Measurements from ENCODE around the gene C14orf132. TPM values are rescaled to one million over a fixed set of nuclear protein-coding genes. Genes with fewer than 3 reads are reported as not detected.

C14orf132 gene
- total and polyA plus RNA-seq, 9 donors, result 13.6 to 26.6 (median 18.5) TPM

- H3K27me3 ChIP-seq (ENCODE audit: control insufficient read depth, insufficient read depth, low read length), result peaks cover 19% of the 10 kb centered on the region
- WGBS (ENCODE audit: insufficient coverage), result 92% methylated on average over 6 of the region's 7 CpGs
- no peak for DNase-seq
Measured at GRCh38 chr14:96088911-96089310, 49.7 kb downstream of the C14orf132 start.

GRCh38 chr14:96089401-96089800, 50.2 kb downstream of the C14orf132 start:
- Histone ChIP-seq H3K36me3 (ENCODE audit: control insufficient read depth, insufficient read depth, low read length) (peaks cover 12% of the 10 kb centered on the region), H3K9me3 (replicated peaks; ENCODE audit: control insufficient read depth, low read depth, low read length) (no peaks in the 10 kb centered on the region), H3K27me3 (ENCODE audit: control insufficient read depth, insufficient read depth, low read length) (peaks cover 24% of the 10 kb centered on the region), H3K27ac (ENCODE audit: low read length) (no peak overlapping the region), H3K4me3 (ENCODE audit: low read length) (no peak overlapping the region), H3K4me1 (ENCODE audit: control insufficient read depth, insufficient read depth, low read length) (peaks cover 36% of the 10 kb centered on the region)
- WGBS (ENCODE audit: insufficient coverage), result 81% methylated on average over 2 of the region's 4 CpGs
- no peak for DNase-seq

More at GRCh38 chr14:96088911-96089310, 49.7 kb downstream of the C14orf132 start:
- Histone ChIP-seq H3K27ac (ENCODE audit: low read length) (no peak overlapping the region), H3K36me3 (ENCODE audit: control insufficient read depth, insufficient read depth, low read length) (peaks cover 12% of the 10 kb centered on the region), H3K9me3 (replicated peaks; ENCODE audit: control insufficient read depth, low read depth, low read length) (no peaks in the 10 kb centered on the region), H3K4me3 (ENCODE audit: low read length) (no peak overlapping the region), H3K4me1 (ENCODE audit: control insufficient read depth, insufficient read depth, low read length) (peaks cover 36% of the 10 kb centered on the region)

- WGBS (ENCODE audit: insufficient coverage), result 20% methylated on average over 7 of the region's 12 CpGs
- Histone ChIP-seq H3K27me3 (ENCODE audit: control insufficient read depth, insufficient read depth, low read length) (peaks cover 28% of the 10 kb centered on the region), H3K9me3 (replicated peaks; ENCODE audit: control insufficient read depth, low read depth, low read length) (no peaks in the 10 kb centered on the region), H3K4me3 (ENCODE audit: low read length) (no peak overlapping the region), H3K36me3 (ENCODE audit: control insufficient read depth, insufficient read depth, low read length) (peaks cover 12% of the 10 kb centered on the region), H3K27ac (ENCODE audit: low read length) (no peak overlapping the region), H3K4me1 (ENCODE audit: control insufficient read depth, insufficient read depth, low read length) (peaks cover 35% of the 10 kb centered on the region)
- DNase-seq, result peak; percentile 92
Measured at GRCh38 chr14:96090441-96091148, 51.4 kb downstream of the C14orf132 start.

- no peak overlapping the region for H3K4me3 ChIP-seq (ENCODE audit: low read length)
- no peaks in the 10 kb centered on the region for H3K9me3 ChIP-seq (replicated peaks; ENCODE audit: control insufficient read depth, low read depth, low read length)
- peaks cover 41% of the 10 kb centered on the region for H3K4me1 ChIP-seq (ENCODE audit: control insufficient read depth, insufficient read depth, low read length)
- DNase-seq, result peak; percentile 46
- WGBS (ENCODE audit: insufficient coverage), result 33% methylated on average over 15 of the region's 15 CpGs
- no peak overlapping the region for H3K27ac ChIP-seq (ENCODE audit: low read length)
- H3K27me3 ChIP-seq (ENCODE audit: control insufficient read depth, insufficient read depth, low read length), result peaks cover 32% of the 10 kb centered on the region
- H3K36me3 ChIP-seq (ENCODE audit: control insufficient read depth, insufficient read depth, low read length), result peaks cover 12% of the 10 kb centered on the region
Measured at GRCh38 chr14:96091149-96091693, 52.1 kb downstream of the C14orf132 start.

GRCh38 chr14:96091941-96092411, 52.8 kb downstream of the C14orf132 start:
- no peak overlapping the region for H3K27ac ChIP-seq (ENCODE audit: low read length)
- H3K27me3 ChIP-seq (ENCODE audit: control insufficient read depth, insufficient read depth, low read length), result peaks cover 38% of the 10 kb centered on the region
- H3K4me1 ChIP-seq (ENCODE audit: control insufficient read depth, insufficient read depth, low read length), result peaks cover 47% of the 10 kb centered on the region
- peaks cover 6% of the 10 kb centered on the region for H3K36me3 ChIP-seq (ENCODE audit: control insufficient read depth, insufficient read depth, low read length)
- no peaks in the 10 kb centered on the region for H3K9me3 ChIP-seq (replicated peaks; ENCODE audit: control insufficient read depth, low read depth, low read length)
- no peak overlapping the region for H3K4me3 ChIP-seq (ENCODE audit: low read length)
- WGBS (ENCODE audit: insufficient coverage), result 56% methylated on average over 13 of the region's 13 CpGs
- peak; percentile 35 for DNase-seq

- Histone ChIP-seq H3K4me1 (ENCODE audit: control insufficient read depth, insufficient read depth, low read length) (peaks cover 57% of the 10 kb centered on the region), H3K27me3 (ENCODE audit: control insufficient read depth, insufficient read depth, low read length) (peaks cover 39% of the 10 kb centered on the region), H3K36me3 (ENCODE audit: control insufficient read depth, insufficient read depth, low read length) (no peaks in the 10 kb centered on the region), H3K9me3 (replicated peaks; ENCODE audit: control insufficient read depth, low read depth, low read length) (no peaks in the 10 kb centered on the region), H3K4me3 (ENCODE audit: low read length) (no peak overlapping the region), H3K27ac (ENCODE audit: low read length) (no peak overlapping the region)
- 94% methylated on average over 2 of the region's 3 CpGs for WGBS (ENCODE audit: insufficient coverage)
- DNase-seq, result no peak
Measured at GRCh38 chr14:96092936-96093335, 53.8 kb downstream of the C14orf132 start.

GRCh38 chr14:96094211-96094610, 55.0 kb downstream of the C14orf132 start:
- peaks cover 61% of the 10 kb centered on the region for H3K4me1 ChIP-seq (ENCODE audit: control insufficient read depth, insufficient read depth, low read length)
- H3K4me3 ChIP-seq (ENCODE audit: low read length), result no peak overlapping the region
- H3K36me3 ChIP-seq (ENCODE audit: control insufficient read depth, insufficient read depth, low read length), result no peaks in the 10 kb centered on the region
- no peak overlapping the region for H3K27ac ChIP-seq (ENCODE audit: low read length)
- DNase-seq, result no peak
- H3K9me3 ChIP-seq (replicated peaks; ENCODE audit: control insufficient read depth, low read depth, low read length), result no peaks in the 10 kb centered on the region
- 100% methylated on average over 3 of the region's 4 CpGs for WGBS (ENCODE audit: insufficient coverage)
- H3K27me3 ChIP-seq (ENCODE audit: control insufficient read depth, insufficient read depth, low read length), result peaks cover 37% of the 10 kb centered on the region

- DNase-seq, result no peak
- H3K36me3 ChIP-seq (ENCODE audit: control insufficient read depth, insufficient read depth, low read length), result no peaks in the 10 kb centered on the region
- H3K27ac ChIP-seq (ENCODE audit: low read length), result no peak overlapping the region
- peaks cover 37% of the 10 kb centered on the region for H3K27me3 ChIP-seq (ENCODE audit: control insufficient read depth, insufficient read depth, low read length)
- H3K9me3 ChIP-seq (replicated peaks; ENCODE audit: control insufficient read depth, low read depth, low read length), result no peaks in the 10 kb centered on the region
- 93% methylated on average over 5 of the region's 5 CpGs for WGBS (ENCODE audit: insufficient coverage)
- peaks cover 59% of the 10 kb centered on the region for H3K4me1 ChIP-seq (ENCODE audit: control insufficient read depth, insufficient read depth, low read length)
- H3K4me3 ChIP-seq (ENCODE audit: low read length), result no peak overlapping the region
Measured at GRCh38 chr14:96094656-96095055, 55.5 kb downstream of the C14orf132 start.

- Histone ChIP-seq H3K27me3 (ENCODE audit: control insufficient read depth, insufficient read depth, low read length) (peaks cover 37% of the 10 kb centered on the region), H3K4me1 (ENCODE audit: control insufficient read depth, insufficient read depth, low read length) (peaks cover 55% of the 10 kb centered on the region), H3K4me3 (ENCODE audit: low read length) (no peak overlapping the region), H3K27ac (ENCODE audit: low read length) (no peak overlapping the region), H3K9me3 (replicated peaks; ENCODE audit: control insufficient read depth, low read depth, low read length) (no peaks in the 10 kb centered on the region), H3K36me3 (ENCODE audit: control insufficient read depth, insufficient read depth, low read length) (no peaks in the 10 kb centered on the region)
- 83% methylated on average over 2 of the region's 3 CpGs for WGBS (ENCODE audit: insufficient coverage)
- DNase-seq, result no peak
Measured at GRCh38 chr14:96095058-96095457, 55.9 kb downstream of the C14orf132 start.

- no peaks in the 10 kb centered on the region for H3K9me3 ChIP-seq (replicated peaks; ENCODE audit: control insufficient read depth, low read depth, low read length)
- H3K36me3 ChIP-seq (ENCODE audit: control insufficient read depth, insufficient read depth, low read length), result no peaks in the 10 kb centered on the region
- WGBS (ENCODE audit: insufficient coverage), result 54% methylated on average over 12 of the region's 16 CpGs
- H3K4me3 ChIP-seq (ENCODE audit: low read length), result no peak overlapping the region
- peak; percentile 20 for DNase-seq
- peaks cover 47% of the 10 kb centered on the region for H3K4me1 ChIP-seq (ENCODE audit: control insufficient read depth, insufficient read depth, low read length)
- peak overlapping the region; percentile 35 for H3K27ac ChIP-seq (ENCODE audit: low read length)
- peaks cover 37% of the 10 kb centered on the region for H3K27me3 ChIP-seq (ENCODE audit: control insufficient read depth, insufficient read depth, low read length)
Measured at GRCh38 chr14:96095581-96096476, 56.7 kb downstream of the C14orf132 start.

Data from muscle of leg (tissue), 11 donors.